GM12892 (cell line): ENCODE results near the gene TSPAN9.

Source experiments
- POLR2A ChIP-seq: IDR thresholded peaks from 2 replicates; pipeline ENCODE4 v1.6.1; 2011; ENCODE audit warnings: low read depth, low read length, control low read depth
- POLR2AphosphoS5 ChIP-seq: IDR thresholded peaks from 2 replicates; pipeline ENCODE4 v1.6.1; 2011; ENCODE audit warnings: low read depth, low read length, control low read depth

DNA sequence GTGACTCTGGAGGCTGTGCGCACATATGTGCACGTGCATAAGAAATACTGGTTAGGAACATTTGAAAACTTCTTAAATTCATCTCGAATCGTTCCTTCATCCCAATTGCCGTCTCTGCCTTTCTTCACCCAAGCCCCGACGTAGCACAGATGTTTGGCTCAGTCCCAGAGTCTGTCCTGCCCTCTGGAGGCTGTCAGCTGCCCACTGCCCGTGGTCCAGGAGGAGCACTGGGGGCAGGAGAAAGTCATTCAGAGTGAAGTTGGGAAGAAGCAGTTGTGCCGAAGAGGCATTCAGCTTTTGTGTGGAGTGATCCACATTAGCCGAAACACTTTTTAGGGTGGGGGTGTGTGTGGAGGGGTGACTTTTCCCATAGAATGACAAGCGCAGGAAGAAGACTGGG lies 124.9 kb downstream of the TSPAN9 start:
- no peak for TF ChIP-seq POLR2A
- no peak for TF ChIP-seq POLR2AphosphoS5
